Liver (tissue), 9 donors: Measurements from ENCODE around the gene EMX2. TPM values are rescaled to one million over a fixed set of nuclear protein-coding genes. Genes with fewer than 3 reads are reported as not detected.

Source experiments
- DNase-seq: peaks from one replicate; pipeline ENCODE4 v3.0.0-alpha.2; 2017; ENCODE audit warnings: low spot score
- H3K27ac ChIP-seq, 2 donors: one replicate each; pipeline ENCODE4 v1.7.0; 2013; ENCODE audit warnings: inconsistent platforms in 2 of 2, low read length in 2 of 2, control low read depth in 1 of 2, low read depth in 1 of 2, mild to moderate bottlenecking in 1 of 2
- H3K27me3 ChIP-seq, 4 donors: one replicate each; pipeline versions ENCODE4 v1.6.1 to v1.7.0; 2013; ENCODE audit warnings: low read length in 3 of 4, inconsistent platforms in 1 of 4, mild to moderate bottlenecking in 1 of 4, moderate library complexity in 1 of 4; ENCODE audit not compliant: control insufficient read depth in 4 of 4, insufficient read depth in 4 of 4
- H3K36me3 ChIP-seq, 4 donors: one replicate each; pipeline versions ENCODE4 v1.6.1 to v1.7.0; 2013; ENCODE audit warnings: low read length in 3 of 4, mild to moderate bottlenecking in 3 of 4, low read depth in 1 of 4, moderate library complexity in 1 of 4; ENCODE audit not compliant: control insufficient read depth in 4 of 4, insufficient read depth in 3 of 4
- H3K4me1 ChIP-seq, 4 donors: one replicate each; pipeline versions ENCODE4 v1.6.1 to v1.7.0; 2013; ENCODE audit warnings: low read length in 3 of 4, mild to moderate bottlenecking in 3 of 4, moderate library complexity in 1 of 4; ENCODE audit not compliant: control insufficient read depth in 4 of 4, insufficient read depth in 4 of 4
- H3K4me3 ChIP-seq, 3 donors: one replicate each; pipeline versions ENCODE4 v1.6.1 to v1.7.0; 2013; ENCODE audit warnings: low read length in 3 of 3, control low read depth in 1 of 3, low read depth in 1 of 3, mild to moderate bottlenecking in 1 of 3
- H3K9ac ChIP-seq, 2 donors: one replicate each; pipeline ENCODE4 v1.7.0; 2013; ENCODE audit warnings: low read length in 2 of 2, mild to moderate bottlenecking in 2 of 2, moderate library complexity in 2 of 2, control low read depth in 1 of 2, low read depth in 1 of 2
- H3K9me3 ChIP-seq, 4 donors: one replicate each; pipeline versions ENCODE4 v1.6.1 to v1.7.0; 2013; ENCODE audit warnings: low read length in 3 of 4; ENCODE audit not compliant: control insufficient read depth in 4 of 4
- EGR1 ChIP-seq, 2 donors: IDR thresholded peaks; 2 replicates each; pipeline ENCODE4 v1.6.1; 2016 to 2018; ENCODE audit warnings: antibody characterized with exemption in 2 of 2, low read depth in 2 of 2
- FOXA1 ChIP-seq: IDR thresholded peaks from 2 replicates; pipeline ENCODE4 v1.6.1; 2016; ENCODE audit warnings: antibody characterized with exemption
- FOXA2 ChIP-seq: IDR thresholded peaks from 2 replicates; pipeline ENCODE4 v1.6.1; 2016; ENCODE audit warnings: antibody characterized with exemption
- GABPA ChIP-seq, 2 donors: IDR thresholded peaks in 1 of 2; conservative IDR thresholded peaks in 1 of 2; 2 replicates each; pipeline ENCODE4 v1.6.1; 2016; ENCODE audit warnings: antibody characterized with exemption in 2 of 2, mild to moderate bottlenecking in 1 of 2, moderate library complexity in 1 of 2
- HNF4A ChIP-seq, 2 donors: conservative IDR thresholded peaks; 2 replicates each; pipeline ENCODE4 v1.6.1; 2016; ENCODE audit warnings: antibody characterized with exemption in 2 of 2, mild to moderate bottlenecking in 2 of 2
- HNF4G ChIP-seq: IDR thresholded peaks from 2 replicates; pipeline ENCODE4 v1.6.1; 2016; ENCODE audit warnings: antibody characterized with exemption
- JUND ChIP-seq, 2 donors: IDR thresholded peaks; 2 replicates each; pipeline ENCODE4 v1.6.1; 2016; ENCODE audit warnings: antibody characterized with exemption in 2 of 2
- NR2F2 ChIP-seq: IDR thresholded peaks from 2 replicates; pipeline ENCODE4 v1.6.1; 2016; ENCODE audit warnings: antibody characterized with exemption
- RAD21 ChIP-seq, 2 donors: IDR thresholded peaks; 2 replicates each; pipeline ENCODE4 v1.6.1; 2016; ENCODE audit warnings: antibody characterized with exemption in 2 of 2, mild to moderate bottlenecking in 2 of 2
- RXRA ChIP-seq, 2 donors: IDR thresholded peaks; 2 replicates each; pipeline ENCODE4 v1.6.1; 2017 to 2018; ENCODE audit warnings: antibody characterized with exemption in 2 of 2, mild to moderate bottlenecking in 1 of 2
- SP1 ChIP-seq: IDR thresholded peaks from 2 replicates; pipeline ENCODE4 v1.6.1; 2018; ENCODE audit warnings: antibody characterized with exemption, mild to moderate bottlenecking
- TAF1 ChIP-seq: conservative IDR thresholded peaks from 2 replicates; pipeline ENCODE4 v1.6.1; 2016; ENCODE audit warnings: antibody characterized with exemption, mild to moderate bottlenecking
- YY1 ChIP-seq: IDR thresholded peaks from 2 replicates; pipeline ENCODE4 v1.6.1; 2016; ENCODE audit warnings: antibody characterized with exemption, mild to moderate bottlenecking
- WGBS: extraction: QIAGEN DNeasy Blood & Tissue Kit; methylation state at CpG from one replicate; pipeline ENCODE4 v1.1.7; 2013; 5-methylcytosine and 5-hydroxymethylcytosine counted together
- polyA plus RNA-seq, 2 donors: library from polyadenylated mRNA; stranded (reverse) in 1 of 2; unstranded in 1 of 2; fragments of 200-250 nt in 1 of 2; fragments of >200 nt in 1 of 2; fragmentation: Nextera tagmentation in 1 of 2; extraction: Ambion mirVana in 1 of 2; gene quantifications; one replicate each; pipeline versions ENCODE4 v1.2.1 to v1.2.3, GENCODE V29; 2013 to 2015
- total RNA-seq, 2 donors: library from RNA; depleted of rRNA; stranded (reverse); fragments of >200 nt; gene quantifications; one replicate each; pipeline ENCODE4 v1.2.3, GENCODE V29; 2014
- TF ChIP-seq, protein P1 (sequence below): IDR thresholded peaks from 2 replicates; pipeline ENCODE4 v1.6.1; 2016; ENCODE audit warnings: antibody characterized with exemption
- TF ChIP-seq, protein P2 (sequence below): IDR thresholded peaks from 2 replicates; pipeline ENCODE4 v1.6.1; 2016; ENCODE audit warnings: antibody characterized with exemption
- TF ChIP-seq, protein P3 (sequence below): fragments of 150-350 bp; IDR thresholded peaks from 2 replicates; pipeline ENCODE4 v1.5.1; 2017; ENCODE audit warnings: improper control_type of control experiment, low read depth, low read length; ENCODE audit not compliant: missing input control
- TF ChIP-seq, protein P4 (sequence below): IDR thresholded peaks from 2 replicates; pipeline ENCODE4 v1.6.1; 2016; ENCODE audit warnings: antibody characterized with exemption, mild to moderate bottlenecking
- donor health status: healthy.
- donor health status: healthy.
- donor health status: healthy.
- donor health status: healthy.
- donor health status: healthy.

EMX2 gene
- total and polyA plus RNA-seq, 4 donors = not detected

DNA sequence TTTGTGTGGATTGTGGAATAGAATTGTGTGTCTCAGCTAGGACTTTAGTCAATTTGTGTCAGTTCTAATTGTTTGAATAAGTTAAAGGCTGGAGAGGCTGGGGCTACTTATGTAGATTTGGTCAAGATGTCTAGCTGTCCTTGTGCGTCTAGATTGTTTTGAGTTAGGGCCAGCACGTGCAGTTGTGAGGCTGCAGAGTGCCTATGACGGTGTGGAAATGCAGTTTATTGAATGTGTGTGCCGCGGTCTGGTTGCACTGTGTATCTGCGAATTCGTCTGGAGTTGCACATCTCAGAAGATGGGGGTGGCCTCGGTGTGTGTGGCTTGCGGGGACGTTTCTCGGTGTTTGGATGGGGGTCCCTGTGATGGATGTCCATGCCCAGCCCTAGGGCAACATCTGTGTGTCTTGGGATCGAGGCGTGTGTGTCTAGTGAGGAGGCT lies 10.2 kb downstream of the EMX2 start:
- 6% methylated on average over 13 of the region's 13 CpGs for WGBS
- DNase-seq = no peak
- peaks cover 10 to 26% (median 20%) of the 10 kb centered on the region in 4 donors for H3K27me3 ChIP-seq
- no peak overlapping the region for H3K27ac ChIP-seq
- peaks cover 0 to 4% (median 2%) of the 10 kb centered on the region in 4 donors for H3K4me1 ChIP-seq
- no peak overlapping the region for H3K9ac ChIP-seq
- no peak overlapping the region for H3K4me3 ChIP-seq
- no peak for TF ChIP-seq RXRA (IDR thresholded peaks at IDR 0.05)
- TF ChIP-seq GABPA (IDR thresholded peaks at IDR 0.05 in 1 of 2, conservative IDR thresholded peaks at IDR 0.05 in 1 of 2) = no peak
- no peak for TF ChIP-seq TAF1
- TF ChIP-seq HNF4A (conservative IDR thresholded peaks at IDR 0.05) = no peak
- TF ChIP-seq, protein P1, sequence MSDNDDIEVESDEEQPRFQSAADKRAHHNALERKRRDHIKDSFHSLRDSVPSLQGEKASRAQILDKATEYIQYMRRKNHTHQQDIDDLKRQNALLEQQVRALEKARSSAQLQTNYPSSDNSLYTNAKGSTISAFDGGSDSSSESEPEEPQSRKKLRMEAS = no peak
- TF ChIP-seq NR2F2 = no peak
- TF ChIP-seq JUND (IDR thresholded peaks at IDR 0.05) = no peak
- no peak for TF ChIP-seq YY1
- no peak for TF ChIP-seq SP1
- TF ChIP-seq, protein P2, sequence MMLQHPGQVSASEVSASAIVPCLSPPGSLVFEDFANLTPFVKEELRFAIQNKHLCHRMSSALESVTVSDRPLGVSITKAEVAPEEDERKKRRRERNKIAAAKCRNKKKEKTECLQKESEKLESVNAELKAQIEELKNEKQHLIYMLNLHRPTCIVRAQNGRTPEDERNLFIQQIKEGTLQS = no peak
- no peak for TF ChIP-seq FOXA1
- no peak for TF ChIP-seq RAD21 (IDR thresholded peaks at IDR 0.05)
- no peak for TF ChIP-seq HNF4G
- TF ChIP-seq, protein P3, sequence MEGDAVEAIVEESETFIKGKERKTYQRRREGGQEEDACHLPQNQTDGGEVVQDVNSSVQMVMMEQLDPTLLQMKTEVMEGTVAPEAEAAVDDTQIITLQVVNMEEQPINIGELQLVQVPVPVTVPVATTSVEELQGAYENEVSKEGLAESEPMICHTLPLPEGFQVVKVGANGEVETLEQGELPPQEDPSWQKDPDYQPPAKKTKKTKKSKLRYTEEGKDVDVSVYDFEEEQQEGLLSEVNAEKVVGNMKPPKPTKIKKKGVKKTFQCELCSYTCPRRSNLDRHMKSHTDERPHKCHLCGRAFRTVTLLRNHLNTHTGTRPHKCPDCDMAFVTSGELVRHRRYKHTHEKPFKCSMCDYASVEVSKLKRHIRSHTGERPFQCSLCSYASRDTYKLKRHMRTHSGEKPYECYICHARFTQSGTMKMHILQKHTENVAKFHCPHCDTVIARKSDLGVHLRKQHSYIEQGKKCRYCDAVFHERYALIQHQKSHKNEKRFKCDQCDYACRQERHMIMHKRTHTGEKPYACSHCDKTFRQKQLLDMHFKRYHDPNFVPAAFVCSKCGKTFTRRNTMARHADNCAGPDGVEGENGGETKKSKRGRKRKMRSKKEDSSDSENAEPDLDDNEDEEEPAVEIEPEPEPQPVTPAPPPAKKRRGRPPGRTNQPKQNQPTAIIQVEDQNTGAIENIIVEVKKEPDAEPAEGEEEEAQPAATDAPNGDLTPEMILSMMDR = no peak
- TF ChIP-seq FOXA2 = no peak
- TF ChIP-seq, protein P4, sequence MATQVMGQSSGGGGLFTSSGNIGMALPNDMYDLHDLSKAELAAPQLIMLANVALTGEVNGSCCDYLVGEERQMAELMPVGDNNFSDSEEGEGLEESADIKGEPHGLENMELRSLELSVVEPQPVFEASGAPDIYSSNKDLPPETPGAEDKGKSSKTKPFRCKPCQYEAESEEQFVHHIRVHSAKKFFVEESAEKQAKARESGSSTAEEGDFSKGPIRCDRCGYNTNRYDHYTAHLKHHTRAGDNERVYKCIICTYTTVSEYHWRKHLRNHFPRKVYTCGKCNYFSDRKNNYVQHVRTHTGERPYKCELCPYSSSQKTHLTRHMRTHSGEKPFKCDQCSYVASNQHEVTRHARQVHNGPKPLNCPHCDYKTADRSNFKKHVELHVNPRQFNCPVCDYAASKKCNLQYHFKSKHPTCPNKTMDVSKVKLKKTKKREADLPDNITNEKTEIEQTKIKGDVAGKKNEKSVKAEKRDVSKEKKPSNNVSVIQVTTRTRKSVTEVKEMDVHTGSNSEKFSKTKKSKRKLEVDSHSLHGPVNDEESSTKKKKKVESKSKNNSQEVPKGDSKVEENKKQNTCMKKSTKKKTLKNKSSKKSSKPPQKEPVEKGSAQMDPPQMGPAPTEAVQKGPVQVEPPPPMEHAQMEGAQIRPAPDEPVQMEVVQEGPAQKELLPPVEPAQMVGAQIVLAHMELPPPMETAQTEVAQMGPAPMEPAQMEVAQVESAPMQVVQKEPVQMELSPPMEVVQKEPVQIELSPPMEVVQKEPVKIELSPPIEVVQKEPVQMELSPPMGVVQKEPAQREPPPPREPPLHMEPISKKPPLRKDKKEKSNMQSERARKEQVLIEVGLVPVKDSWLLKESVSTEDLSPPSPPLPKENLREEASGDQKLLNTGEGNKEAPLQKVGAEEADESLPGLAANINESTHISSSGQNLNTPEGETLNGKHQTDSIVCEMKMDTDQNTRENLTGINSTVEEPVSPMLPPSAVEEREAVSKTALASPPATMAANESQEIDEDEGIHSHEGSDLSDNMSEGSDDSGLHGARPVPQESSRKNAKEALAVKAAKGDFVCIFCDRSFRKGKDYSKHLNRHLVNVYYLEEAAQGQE = no peak
- TF ChIP-seq EGR1 (IDR thresholded peaks at IDR 0.05; ENCODE audit: low read depth in 2 of 2) = no peak
- H3K9me3 ChIP-seq = no peaks in the 10 kb centered on the region
- no peaks in the 10 kb centered on the region for H3K36me3 ChIP-seq

DNA sequence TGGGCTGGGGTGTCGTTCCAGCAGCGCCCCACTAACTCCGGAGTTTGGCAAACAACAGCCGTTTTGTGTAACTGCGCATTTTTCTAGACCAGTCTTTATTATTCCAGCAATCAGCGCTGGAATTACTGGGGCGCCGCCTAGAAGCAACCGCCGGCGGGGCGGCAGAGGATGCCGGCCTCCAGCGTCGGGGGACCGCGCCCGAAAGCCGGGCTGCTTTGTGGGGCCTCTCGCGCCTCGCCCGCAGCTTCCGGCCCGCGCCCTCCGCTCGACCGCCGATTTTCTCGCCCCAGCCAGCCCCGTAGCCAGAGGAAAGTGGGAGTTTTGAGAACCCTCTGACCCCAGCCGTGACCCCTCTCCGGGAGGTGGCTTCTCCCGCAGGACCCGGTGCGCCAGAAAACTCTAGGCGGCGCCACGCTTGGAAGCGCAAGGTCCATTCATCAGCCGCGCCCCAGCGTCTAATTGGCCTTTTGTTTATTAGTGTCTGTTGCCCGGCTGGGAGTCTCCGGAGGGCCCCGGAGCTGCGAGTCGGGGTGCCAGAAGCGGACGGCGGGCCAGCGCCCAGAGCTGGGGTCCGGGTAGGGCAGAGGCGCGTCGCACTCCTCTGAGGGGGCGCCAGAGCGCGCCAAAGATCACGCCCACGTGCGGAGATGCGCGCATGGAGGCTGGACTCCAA lies 10.7 kb downstream of the EMX2 start:
- Histone ChIP-seq H3K4me1 (peaks cover 0 to 4% (median 2%) of the 10 kb centered on the region in 4 donors), H3K27me3 (peaks cover 6 to 26% (median 20%) of the 10 kb centered on the region in 4 donors), H3K36me3 (no peaks in the 10 kb centered on the region), H3K9me3 (no peaks in the 10 kb centered on the region), H3K9ac (no peak overlapping the region), H3K27ac (no peak overlapping the region), H3K4me3 (no peak overlapping the region)
- TF ChIP-seq EGR1 (IDR thresholded peaks at IDR 0.05; ENCODE audit: low read depth in 2 of 2) = no peak
- TF ChIP-seq TAF1 = no peak
- TF ChIP-seq, protein P4 = no peak
- DNase-seq = no peak
- whole genome bisulfite sequencing = 2% methylated on average over 65 of the region's 65 CpGs
